Measurements from ENCODE around the gene AIG1. TPM values are rescaled to one million over a fixed set of nuclear protein-coding genes. Genes with fewer than 3 reads are reported as not detected.

Gene AIG1
- total RNA-seq, 1 donor from 2014 or later = 31.3 TPM

GRCh38 chr6:143248359-143248758, 187.7 kb downstream of the AIG1 start:
- no peaks in the 10 kb centered on the region for H3K27me3 Mint-ChIP-seq (ENCODE audit: low read depth)
- no peak for DNase-seq (ENCODE audit: low spot score in 2 of 2, unreplicated experiment in 2 of 2)
- TF ChIP-seq CTCF (IDR thresholded peaks at IDR 0.05; ENCODE audit: unreplicated experiment) = no peak
- H3K9me3 Mint-ChIP-seq = peaks cover 17% of the 10 kb centered on the region
- peaks cover 9% of the 10 kb centered on the region for H3K36me3 Mint-ChIP-seq
- H3K4me3 Mint-ChIP-seq = no peak overlapping the region
- no peak overlapping the region for H3K27ac Mint-ChIP-seq
- no peaks in the 10 kb centered on the region for H3K4me1 Mint-ChIP-seq

- H3K9me3 Mint-ChIP-seq = peaks cover 12% of the 10 kb centered on the region
- H3K36me3 Mint-ChIP-seq = peaks cover 9% of the 10 kb centered on the region
- H3K4me1 Mint-ChIP-seq = peaks cover 3% of the 10 kb centered on the region
- DNase-seq (ENCODE audit: low spot score in 2 of 2, unreplicated experiment in 2 of 2) = no peak
- no peak for TF ChIP-seq CTCF (IDR thresholded peaks at IDR 0.05; ENCODE audit: unreplicated experiment)
- no peaks in the 10 kb centered on the region for H3K27me3 Mint-ChIP-seq (ENCODE audit: low read depth)
- no peak overlapping the region for H3K4me3 Mint-ChIP-seq
- H3K27ac Mint-ChIP-seq = no peak overlapping the region
These were observed 190.6 kb downstream of the AIG1 start for GRCh38 chr6:143251288-143251687.

- no peak for DNase-seq (ENCODE audit: low spot score in 2 of 2, unreplicated experiment in 2 of 2)
- Mint-ChIP-seq H3K36me3 (peaks cover 9% of the 10 kb centered on the region), H3K27me3 (ENCODE audit: low read depth) (no peaks in the 10 kb centered on the region), H3K4me1 (peaks cover 3% of the 10 kb centered on the region), H3K9me3 (peaks cover 7% of the 10 kb centered on the region), H3K27ac (no peak overlapping the region), H3K4me3 (no peak overlapping the region)
- TF ChIP-seq CTCF (IDR thresholded peaks at IDR 0.05; ENCODE audit: unreplicated experiment) = no peak
These were observed 192.3 kb downstream of the AIG1 start for GRCh38 chr6:143252961-143253360.

GRCh38 chr6:143253586-143253985, 192.9 kb downstream of the AIG1 start:
- no peak for TF ChIP-seq CTCF (IDR thresholded peaks at IDR 0.05; ENCODE audit: unreplicated experiment)
- Mint-ChIP-seq H3K4me1 (peaks cover 3% of the 10 kb centered on the region), H3K27me3 (ENCODE audit: low read depth) (no peaks in the 10 kb centered on the region), H3K36me3 (peaks cover 9% of the 10 kb centered on the region), H3K4me3 (no peak overlapping the region), H3K27ac (no peak overlapping the region), H3K9me3 (peaks cover 7% of the 10 kb centered on the region)
- no peak for DNase-seq (ENCODE audit: low spot score in 2 of 2, unreplicated experiment in 2 of 2)

GRCh38 chr6:143258945-143259344, 198.3 kb downstream of the AIG1 start:
- no peak overlapping the region for H3K4me3 Mint-ChIP-seq
- no peak for DNase-seq (ENCODE audit: low spot score in 2 of 2, unreplicated experiment in 2 of 2)
- H3K9me3 Mint-ChIP-seq = peaks cover 9% of the 10 kb centered on the region
- TF ChIP-seq CTCF (IDR thresholded peaks at IDR 0.05; ENCODE audit: unreplicated experiment) = no peak
- no peak overlapping the region for H3K27ac Mint-ChIP-seq
- H3K27me3 Mint-ChIP-seq (ENCODE audit: low read depth) = no peaks in the 10 kb centered on the region
- H3K36me3 Mint-ChIP-seq = peaks cover 4% of the 10 kb centered on the region
- H3K4me1 Mint-ChIP-seq = peaks cover 10% of the 10 kb centered on the region

- TF ChIP-seq CTCF (IDR thresholded peaks at IDR 0.05; ENCODE audit: unreplicated experiment) = no peak
- DNase-seq (ENCODE audit: low spot score in 2 of 2, unreplicated experiment in 2 of 2) = no peak
- no peaks in the 10 kb centered on the region for H3K27me3 Mint-ChIP-seq (ENCODE audit: low read depth)
- H3K36me3 Mint-ChIP-seq = peaks cover 4% of the 10 kb centered on the region
- no peak overlapping the region for H3K27ac Mint-ChIP-seq
- H3K9me3 Mint-ChIP-seq = peaks cover 9% of the 10 kb centered on the region
- H3K4me1 Mint-ChIP-seq = peaks cover 13% of the 10 kb centered on the region
- H3K4me3 Mint-ChIP-seq = no peak overlapping the region
These were observed 200.2 kb downstream of the AIG1 start for GRCh38 chr6:143260857-143261256.
